Stimulated activated CD4-positive, alpha-beta T cell treated with anti-CD3 and anti-CD28 coated beads, TNF-alpha, amount 100 ng/mL, for 4 hours (primary cell): ENCODE results near the gene TSPAN7.

Source experiments
- DNase-seq, 3 experiments: peaks; one replicate each; pipeline ENCODE4 v3.0.0-alpha.2; 2020; ENCODE audit warnings: low read depth in 3 of 3

The TSPAN7 gene

GRCh38 chrX:38594434-38594833 lies 33.1 kb downstream of the TSPAN7 start:
- no peak for DNase-seq

- DNase-seq, result no peak
Measured at GRCh38 chrX:38595801-38596200, 34.5 kb downstream of the TSPAN7 start.

GRCh38 chrX:38596939-38597338 lies 35.6 kb downstream of the TSPAN7 start:
- DNase-seq, result no peak

- DNase-seq, result no peak
Measured at GRCh38 chrX:38599796-38600755, 38.7 kb downstream of the TSPAN7 start.

- no peak for DNase-seq
Measured at GRCh38 chrX:38601866-38602265, 40.5 kb downstream of the TSPAN7 start.

GRCh38 chrX:38606821-38607220 lies 45.5 kb downstream of the TSPAN7 start:
- no peak for DNase-seq

GRCh38 chrX:38607976-38608375 lies 46.6 kb downstream of the TSPAN7 start:
- DNase-seq, result no peak

- no peak for DNase-seq
Measured at GRCh38 chrX:38610849-38611248, 49.5 kb downstream of the TSPAN7 start.

GRCh38 chrX:38612281-38612680 lies 50.9 kb downstream of the TSPAN7 start:
- DNase-seq, result no peak

- no peak for DNase-seq
Measured at GRCh38 chrX:38614485-38614884, 53.1 kb downstream of the TSPAN7 start.

- no peak for DNase-seq
Measured at GRCh38 chrX:38616904-38617303, 55.6 kb downstream of the TSPAN7 start.

- DNase-seq, result no peak
Measured at GRCh38 chrX:38618180-38618579, 56.8 kb downstream of the TSPAN7 start.

- no peak for DNase-seq
Measured at GRCh38 chrX:38620623-38621022, 59.3 kb downstream of the TSPAN7 start.

GRCh38 chrX:38626296-38626695 lies 65.0 kb downstream of the TSPAN7 start:
- no peak for DNase-seq

GRCh38 chrX:38627683-38628082 lies 66.3 kb downstream of the TSPAN7 start:
- DNase-seq, result no peak

GRCh38 chrX:38628587-38628986 lies 67.2 kb downstream of the TSPAN7 start:
- DNase-seq, result no peak

GRCh38 chrX:38632516-38632915 lies 71.2 kb downstream of the TSPAN7 start:
- no peak for DNase-seq

GRCh38 chrX:38634665-38635064 lies 73.3 kb downstream of the TSPAN7 start:
- no peak for DNase-seq

- no peak for DNase-seq
Measured at GRCh38 chrX:38636949-38637819, 75.8 kb downstream of the TSPAN7 start.

- DNase-seq, result no peak
Measured at GRCh38 chrX:38638952-38639529, 77.7 kb downstream of the TSPAN7 start.

- no peak for DNase-seq
Measured at GRCh38 chrX:38639730-38640129, 78.4 kb downstream of the TSPAN7 start.

GRCh38 chrX:38641197-38641596 lies 79.9 kb downstream of the TSPAN7 start:
- DNase-seq, result no peak
